HPDE6-E6E7 (cell line): ENCODE measurements around the gene RPL10.

Experiments used
- DNase-seq: peaks from one replicate; pipeline ENCODE4 v3.0.0; 2011; ENCODE audit warnings: missing footprints; ENCODE audit errors: extremely low spot score

RPL10 gene

DNA sequence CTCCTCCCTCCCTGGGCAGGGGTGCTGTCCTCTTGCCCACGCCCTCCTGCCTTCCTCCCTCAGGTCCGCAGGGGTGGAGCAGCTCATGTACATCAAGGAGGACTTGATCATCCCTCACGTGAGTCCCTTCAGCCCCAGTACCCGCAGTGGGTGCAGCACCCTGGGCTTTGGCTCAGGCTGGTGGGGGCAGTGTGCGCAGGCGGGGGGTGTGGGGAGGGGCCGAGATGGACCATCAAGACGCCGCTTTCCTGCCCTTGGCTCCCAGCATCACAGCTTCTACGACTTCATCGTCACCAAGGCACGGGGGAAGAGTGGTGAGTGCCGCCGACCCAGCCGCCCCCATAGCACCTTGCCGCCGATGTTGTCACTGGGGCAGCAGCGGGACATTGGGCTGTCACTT lies 51.4 kb downstream of the RPL10 start:
- DNase-seq = no peak

DNA sequence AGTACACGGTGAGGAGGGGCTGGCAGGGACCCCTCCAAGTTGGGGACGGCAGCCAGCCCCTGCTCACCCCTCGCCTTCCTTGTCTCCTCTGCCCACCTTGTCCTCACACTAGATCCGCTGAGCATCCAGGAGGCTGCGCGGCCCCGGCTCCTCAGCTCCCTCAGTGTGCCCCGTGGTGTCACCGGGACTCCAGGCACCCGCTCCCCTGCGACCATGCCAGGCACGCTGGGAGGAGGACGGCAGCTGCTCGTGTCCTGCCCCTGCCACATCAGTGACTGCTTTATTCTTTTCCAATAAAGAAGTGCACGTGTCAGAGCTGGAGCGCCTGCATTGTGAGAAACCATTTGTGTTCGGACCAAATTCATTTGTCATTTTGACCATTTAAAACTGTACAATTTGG lies 52.1 kb downstream of the RPL10 start:
- DNase-seq = no peak
